WERI-Rb-1 (cell line): Measurements from ENCODE around the gene ABHD8.
"Not testable (repeated sequence)": the region's sequence is repeated elsewhere in the genome, so short reads cannot be mapped to it uniquely, and the experiment has no call there.

Experiments used
- DNase-seq: peaks from one replicate; pipeline ENCODE4 v3.0.0-alpha.2; 2020
- H3K27ac ChIP-seq: fragments of 250-450 bp; sonication (Bioruptor Pico); 2 replicates; pipeline ENCODE4 v1.5.1; 2020; ENCODE audit warnings: mild to moderate bottlenecking, moderate library complexity
- H3K27me3 ChIP-seq: fragments of 250-450 bp; sonication (Bioruptor Pico); 2 replicates; pipeline ENCODE4 v1.5.1; 2021; ENCODE audit warnings: mild to moderate bottlenecking, low read depth, moderate library complexity; ENCODE audit not compliant: insufficient read depth, severe bottlenecking
- H3K36me3 ChIP-seq: fragments of 250-450 bp; sonication (Bioruptor Pico); 2 replicates; pipeline ENCODE4 v1.5.1; 2020; ENCODE audit warnings: mild to moderate bottlenecking, moderate library complexity
- H3K4me3 ChIP-seq: 2 replicates; pipeline ENCODE4 v1.5.1; 2011; ENCODE audit warnings: low read depth, mild to moderate bottlenecking, control low read depth, low read length
- H3K9me3 ChIP-seq: fragments of 250-450 bp; sonication (Bioruptor Pico); 2 replicates; pipeline ENCODE4 v1.5.1; 2021; ENCODE audit warnings: mild to moderate bottlenecking, moderate library complexity; ENCODE audit not compliant: severe bottlenecking
- CTCF ChIP-seq: IDR thresholded peaks from 2 replicates; pipeline ENCODE4 v1.5.1; 2011; ENCODE audit warnings: low read depth, mild to moderate bottlenecking, control low read depth, inconsistent platforms, low read length

Gene ABHD8

DNA sequence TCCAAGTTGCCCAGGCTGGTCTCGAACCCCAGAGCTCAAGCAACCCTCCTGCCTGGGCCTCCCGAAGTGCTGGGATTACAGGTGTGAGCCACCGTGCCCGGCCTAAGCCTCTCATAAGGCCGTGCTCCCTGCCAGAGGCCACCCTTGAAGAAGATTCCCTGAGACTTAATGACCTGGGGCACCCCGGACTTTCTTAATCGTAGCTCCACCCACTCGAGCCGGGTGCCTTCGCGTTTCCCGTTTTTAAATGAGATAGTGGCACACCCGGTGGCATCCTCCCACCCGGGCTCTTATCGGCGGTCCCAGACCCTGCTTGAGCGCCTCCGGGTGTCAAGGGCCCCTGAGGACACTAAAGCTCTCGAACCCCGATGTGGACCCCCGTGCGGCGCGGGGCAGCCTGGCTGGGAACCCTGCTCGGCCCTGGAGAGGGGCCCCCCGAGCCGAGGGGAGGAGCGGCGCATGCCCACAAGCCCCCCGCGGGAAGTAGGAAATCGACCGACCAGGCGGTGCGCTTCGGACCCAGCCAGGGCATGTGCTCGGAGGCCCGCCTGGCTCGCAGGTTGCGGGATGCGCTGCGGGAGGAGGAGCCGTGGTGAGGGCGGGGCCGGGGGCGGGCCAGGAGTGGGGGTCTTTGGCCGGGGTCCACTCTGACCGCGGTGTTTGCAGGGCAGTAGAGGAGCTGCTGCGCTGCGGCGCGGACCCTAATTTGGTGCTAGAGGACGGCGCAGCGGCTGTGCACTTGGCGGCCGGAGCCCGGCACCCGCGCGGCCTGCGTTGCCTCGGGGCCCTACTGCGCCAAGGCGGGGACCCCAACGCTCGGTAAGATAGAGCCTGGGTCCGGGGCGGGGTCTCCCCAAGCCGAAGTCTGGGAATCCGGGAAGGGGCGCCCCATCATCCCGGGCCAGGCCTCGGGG, 21.6 kb downstream of the ABHD8 start, which contains the start of gene ANKLE1:
TSS of gene ANKLE1 (plus strand) at position 511 of the 914 bp plus-strand sequence. CDS start at position 531, 20 bp downstream.
- DNase-seq, result no peak
- no peak for TF ChIP-seq CTCF
- Histone ChIP-seq H3K27me3 (no peaks in the 10 kb centered on the region), H3K9me3 (peaks cover 6% of the 10 kb centered on the region), H3K36me3 (peaks cover 22% of the 10 kb centered on the region), H3K27ac (peak within 1 kb of the TSS; percentile 26), H3K4me3 (no peak within 1 kb of the TSS)

DNA sequence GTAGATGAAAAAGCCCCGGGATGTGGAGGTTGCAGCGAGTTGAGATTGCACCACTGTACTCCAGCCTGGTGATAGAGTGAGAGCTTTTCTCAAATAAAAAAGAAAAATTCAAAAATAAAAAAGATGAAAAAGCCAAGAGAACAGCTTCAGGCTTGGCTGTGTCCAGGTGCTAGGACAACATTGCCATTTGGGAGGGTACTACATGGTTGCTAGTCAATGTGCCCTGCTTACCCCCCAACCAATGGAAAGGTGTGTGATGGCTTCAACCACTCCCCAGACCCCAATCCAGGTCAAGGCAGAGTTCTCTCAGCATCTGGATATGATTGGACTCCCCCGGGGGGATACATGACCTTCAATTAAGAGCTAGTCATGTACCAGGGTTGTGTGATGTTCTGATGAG, 23.8 kb downstream of the ABHD8 start:
- H3K4me3 ChIP-seq, result no peak overlapping the region
- DNase-seq, result no peak
- H3K27me3 ChIP-seq, result no peaks in the 10 kb centered on the region
- TF ChIP-seq CTCF, result no peak
- peaks cover 30% of the 10 kb centered on the region for H3K36me3 ChIP-seq
- H3K27ac ChIP-seq, result no peak overlapping the region
- H3K9me3 ChIP-seq, result no peaks in the 10 kb centered on the region

DNA sequence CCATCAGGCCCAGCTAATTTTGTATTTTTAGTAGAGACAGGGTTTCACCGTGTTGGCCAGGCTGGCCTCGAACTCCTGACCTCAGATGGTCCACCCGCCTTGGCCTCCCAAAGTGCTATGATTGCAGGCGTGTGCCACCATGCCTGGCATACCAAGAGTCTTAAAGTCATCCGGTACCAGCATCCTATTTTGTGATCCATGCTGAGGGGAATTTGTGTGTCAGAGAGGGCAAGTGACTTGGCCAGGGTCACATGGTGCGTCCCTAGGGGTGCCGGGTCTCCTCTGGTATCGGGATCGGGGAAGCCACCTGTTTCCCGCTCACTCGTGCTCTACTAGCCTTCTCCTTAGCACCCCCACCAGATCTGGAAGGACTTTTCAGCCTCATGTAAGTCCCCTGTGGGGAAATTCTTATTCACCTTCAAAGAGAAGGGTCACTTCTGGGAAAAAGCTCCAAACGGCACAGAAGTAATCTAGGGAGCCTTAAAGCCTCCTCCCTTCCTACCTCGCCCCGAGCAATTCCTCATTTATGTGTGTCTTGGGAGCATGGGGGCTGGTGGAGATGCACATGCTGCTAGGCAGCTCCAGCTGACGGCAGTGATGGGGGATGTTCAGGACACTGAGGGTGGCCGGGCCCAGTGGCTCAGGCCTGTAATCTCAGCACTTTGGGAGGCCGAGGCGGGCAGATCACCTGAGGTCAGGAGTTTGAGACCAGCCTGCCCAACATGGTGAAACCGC, 27.6 kb downstream of the ABHD8 start:
- Histone ChIP-seq H3K4me3 (no peak overlapping the region), H3K9me3 (no peaks in the 10 kb centered on the region), H3K36me3 (peaks cover 56% of the 10 kb centered on the region), H3K27ac (no peak overlapping the region), H3K27me3 (no peaks in the 10 kb centered on the region)
- no peak for DNase-seq
- TF ChIP-seq CTCF, result no peak

- H3K36me3 ChIP-seq, result peaks cover 59% of the 10 kb centered on the region
- not testable (repeated sequence) for H3K27ac ChIP-seq, H3K4me3 ChIP-seq, DNase-seq, H3K27me3 ChIP-seq, H3K9me3 ChIP-seq
These were observed 28.3 kb downstream of the ABHD8 start for GRCh38 chr19:17274892-17275291.

DNA sequence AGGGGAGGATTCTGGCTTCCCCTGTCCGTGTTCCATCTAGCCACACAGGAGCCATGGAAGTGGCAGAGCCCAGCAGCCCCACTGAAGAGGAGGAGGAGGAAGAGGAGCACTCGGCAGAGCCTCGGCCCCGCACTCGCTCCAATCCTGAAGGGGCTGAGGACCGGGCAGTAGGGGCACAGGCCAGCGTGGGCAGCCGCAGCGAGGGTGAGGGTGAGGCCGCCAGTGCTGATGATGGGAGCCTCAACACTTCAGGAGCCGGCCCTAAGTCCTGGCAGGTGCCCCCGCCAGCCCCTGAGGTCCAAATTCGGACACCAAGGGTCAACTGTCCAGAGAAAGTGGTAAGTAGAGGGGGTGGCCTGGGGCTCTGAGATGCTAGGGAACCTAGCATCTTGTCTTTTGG, 34.5 kb downstream of the ABHD8 start:
- no peak for TF ChIP-seq CTCF
- Histone ChIP-seq H3K27me3 (no peaks in the 10 kb centered on the region), H3K9me3 (no peaks in the 10 kb centered on the region), H3K27ac (no peak overlapping the region), H3K4me3 (no peak overlapping the region), H3K36me3 (peaks cover 31% of the 10 kb centered on the region)
- no peak for DNase-seq

- Histone ChIP-seq H3K9me3 (no peaks in the 10 kb centered on the region), H3K36me3 (peaks cover 25% of the 10 kb centered on the region), H3K27ac (peak within 1 kb of the TSS; percentile 84), H3K4me3 (peak within 1 kb of the TSS; percentile 92), H3K27me3 (no peaks in the 10 kb centered on the region)
- TF ChIP-seq CTCF, result no peak
- DNase-seq, result peak; percentile 97
These were observed 36.0 kb downstream of the ABHD8 start, which contains the start of gene BABAM1 for GRCh38 chr19:17266975-17267788. BABAM1 (plus strand) TSS chr19:17267443; CDS start chr19:17268807, 1,364 bp downstream.
